OCI-LY7 (cell line): ENCODE data around the gene HSD17B2. TPM values are rescaled to one million over a fixed set of nuclear protein-coding genes. Genes with fewer than 3 reads are reported as not detected.

Experiments
- BruUV-seq: library from RNA; stranded (reverse); fragments of 400-500 nt; replicated peaks from 2 replicates; lab custom pipeline; 2021; lab: Mats Ljungman, UMichigan
- CTCF ChIA-PET: fragments of 300-600 bp; sonication (Branson Sonifier 250); formaldehyde crosslinking; loops from one replicate; lab custom pipeline; 2022; ENCODE audit warnings: antibody characterized with exemption; ENCODE audit not compliant: unreplicated experiment; lab: Charles Lee
- POLR2A ChIA-PET: fragments of 300-600 bp; sonication (Branson Sonifier 250); formaldehyde crosslinking; loops from one replicate; lab custom pipeline; 2022; ENCODE audit warnings: antibody characterized with exemption; lab: Charles Lee
- DNase-seq: peaks from one replicate; pipeline ENCODE4 v3.0.0-alpha.2; 2015; ENCODE audit warnings: low spot score
- H2AFZ ChIP-seq: fragments of 200-600 bp; sonication (generic), shearing (Covaris generic); 2 replicates; pipeline ENCODE4 v1.6.1; 2014; ENCODE audit warnings: mild to moderate bottlenecking, antibody characterized with exemption, low read length, moderate library complexity
- H3K27ac ChIP-seq: fragments of 200-600 bp; sonication (generic); 2 replicates; pipeline ENCODE4 v1.5.1; 2014; ENCODE audit warnings: mixed run types, low read depth, mild to moderate bottlenecking, moderate library complexity, low read length, inconsistent platforms; ENCODE audit not compliant: poor library complexity, severe bottlenecking
- H3K36me3 ChIP-seq: fragments of 200-600 bp; sonication (generic); 2 replicates; pipeline ENCODE4 v1.6.1; 2014; ENCODE audit warnings: mild to moderate bottlenecking, antibody characterized with exemption, low read length, moderate library complexity, mixed read lengths; ENCODE audit not compliant: insufficient read depth
- H3K4me1 ChIP-seq: fragments of 200-600 bp; sonication (generic); 2 replicates; pipeline ENCODE4 v1.5.1; 2014; ENCODE audit warnings: mild to moderate bottlenecking, low read length; ENCODE audit not compliant: insufficient read depth, poor library complexity, severe bottlenecking
- H3K4me2 ChIP-seq: fragments of 200-600 bp; sonication (generic); 2 replicates; pipeline ENCODE4 v1.6.1; 2014; ENCODE audit warnings: mild to moderate bottlenecking, low read length
- H3K4me3 ChIP-seq: fragments of 200-600 bp; sonication (generic); 2 replicates; pipeline ENCODE4 v1.5.1; 2014; ENCODE audit warnings: mild to moderate bottlenecking, low read depth, low read length; ENCODE audit not compliant: poor library complexity, severe bottlenecking
- H3K79me2 ChIP-seq: fragments of 200-600 bp; sonication (generic); 2 replicates; pipeline ENCODE4 v1.6.1; 2016; ENCODE audit warnings: low read depth, mild to moderate bottlenecking, low read length, moderate library complexity, mixed read lengths; ENCODE audit not compliant: insufficient read depth
- H3K9me2 ChIP-seq: fragments of 200-600 bp; sonication (generic); 2 replicates; pipeline ENCODE4 v1.6.1; 2016; ENCODE audit warnings: mild to moderate bottlenecking, low read length, mixed read lengths; ENCODE audit not compliant: insufficient read depth
- H3K9me3 ChIP-seq: fragments of 200-600 bp; sonication (generic); 2 replicates; pipeline ENCODE4 v1.6.1; 2014; ENCODE audit warnings: mild to moderate bottlenecking, mixed run types, low read length, mixed read lengths
- H4K20me1 ChIP-seq: fragments of 200-600 bp; sonication (generic); 2 replicates; pipeline ENCODE4 v1.6.1; 2014; ENCODE audit warnings: mild to moderate bottlenecking, antibody characterized with exemption, low read length, moderate library complexity, mixed read lengths; ENCODE audit not compliant: insufficient read depth
- EZH2phosphoT487 ChIP-seq: fragments of 200-600 bp; sonication (generic); IDR thresholded peaks from 2 replicates; pipeline ENCODE4 v1.6.1; 2018; ENCODE audit warnings: low read depth, borderline replicate concordance, mild to moderate bottlenecking, mixed run types, antibody characterized with exemption, low read length, moderate library complexity, mixed read lengths
- intact Hi-C: fragments of 100-400 bp; cut with micrococcal nuclease; formaldehyde crosslinking; loops from one replicate; pipeline ENCODE4 v1.10.0; 2022; ENCODE audit not compliant: unreplicated experiment
- total RNA-seq, 2 experiments: library from RNA; depleted of rRNA in 1 of 2; stranded (reverse); fragments of >200 nt in 1 of 2; shearing (Covaris generic) in 1 of 2; gene quantifications; 2 replicates each; pipeline ENCODE4 v1.2.3, GENCODE V29; 2014 to 2022
- TF ChIP-seq, protein P1 (sequence below): fragments of 200-600 bp; sonication (generic); conservative IDR thresholded peaks from 2 replicates; pipeline ENCODE4 v1.5.1; 2014; ENCODE audit warnings: mild to moderate bottlenecking, antibody characterized with exemption, low read length, moderate library complexity, mixed read lengths

The HSD17B2 gene
- total RNA-seq, 2 experiments from 2014 or later: not detected

DNA sequence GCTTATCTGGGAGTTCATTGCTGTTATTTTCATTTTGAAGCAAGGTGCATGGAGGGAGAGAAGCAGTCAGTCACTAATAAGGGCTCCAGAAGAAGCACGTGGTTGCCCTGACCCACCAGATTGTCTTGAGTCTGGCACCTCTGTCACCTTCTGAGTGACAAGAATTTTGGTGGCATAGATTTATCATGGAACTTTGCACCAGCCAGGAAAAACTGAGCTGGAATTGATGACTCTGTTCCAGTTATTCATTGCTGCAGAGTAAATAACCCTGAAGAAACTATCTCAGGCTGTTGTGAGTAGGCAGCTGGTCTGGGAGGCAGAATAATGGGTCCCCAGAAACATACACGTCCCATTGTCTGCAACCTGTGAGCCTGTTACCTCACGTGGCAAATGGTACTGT lies 44.8 kb downstream of the HSD17B2 start:
- Histone ChIP-seq H3K4me1 (no peaks in the 10 kb centered on the region), H2AFZ (no peak overlapping the region), H3K4me2 (no peak overlapping the region), H3K36me3 (no peaks in the 10 kb centered on the region), H3K4me3 (no peak overlapping the region), H3K9me2 (no peaks in the 10 kb centered on the region), H3K79me2 (no peaks in the 10 kb centered on the region), H3K27ac (no peak overlapping the region), H3K9me3 (no peaks in the 10 kb centered on the region), H4K20me1 (no peaks in the 10 kb centered on the region)
- BruUV-seq: no TSS peak
- TF ChIP-seq, protein P1, sequence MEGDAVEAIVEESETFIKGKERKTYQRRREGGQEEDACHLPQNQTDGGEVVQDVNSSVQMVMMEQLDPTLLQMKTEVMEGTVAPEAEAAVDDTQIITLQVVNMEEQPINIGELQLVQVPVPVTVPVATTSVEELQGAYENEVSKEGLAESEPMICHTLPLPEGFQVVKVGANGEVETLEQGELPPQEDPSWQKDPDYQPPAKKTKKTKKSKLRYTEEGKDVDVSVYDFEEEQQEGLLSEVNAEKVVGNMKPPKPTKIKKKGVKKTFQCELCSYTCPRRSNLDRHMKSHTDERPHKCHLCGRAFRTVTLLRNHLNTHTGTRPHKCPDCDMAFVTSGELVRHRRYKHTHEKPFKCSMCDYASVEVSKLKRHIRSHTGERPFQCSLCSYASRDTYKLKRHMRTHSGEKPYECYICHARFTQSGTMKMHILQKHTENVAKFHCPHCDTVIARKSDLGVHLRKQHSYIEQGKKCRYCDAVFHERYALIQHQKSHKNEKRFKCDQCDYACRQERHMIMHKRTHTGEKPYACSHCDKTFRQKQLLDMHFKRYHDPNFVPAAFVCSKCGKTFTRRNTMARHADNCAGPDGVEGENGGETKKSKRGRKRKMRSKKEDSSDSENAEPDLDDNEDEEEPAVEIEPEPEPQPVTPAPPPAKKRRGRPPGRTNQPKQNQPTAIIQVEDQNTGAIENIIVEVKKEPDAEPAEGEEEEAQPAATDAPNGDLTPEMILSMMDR: no peak
- TF ChIP-seq EZH2phosphoT487: no peak
- intact Hi-C loops: no loop called here
- DNase-seq: no peak
- ChIA-PET POLR2A (no interaction called here), CTCF (no interaction called here)

DNA sequence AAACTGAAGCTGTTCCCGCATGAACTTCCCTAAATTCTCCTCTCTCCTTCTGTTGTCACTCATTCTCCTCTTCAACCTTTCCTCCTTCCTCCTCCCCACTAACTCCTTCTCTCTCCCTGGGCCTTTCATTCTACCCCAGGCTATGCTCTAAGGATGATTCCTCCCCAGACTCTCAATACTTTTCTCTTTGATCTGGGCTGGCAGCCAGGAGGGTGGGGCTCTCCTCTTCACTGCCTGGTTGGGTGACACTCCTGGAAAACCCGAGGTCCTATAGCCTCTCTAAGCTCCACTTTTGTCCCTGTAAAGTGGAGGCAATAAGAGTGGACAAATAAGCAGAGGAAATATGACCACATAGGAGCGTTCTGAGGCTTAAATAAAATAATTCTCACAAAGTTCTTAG lies 46.2 kb downstream of the HSD17B2 start:
- no peaks in the 10 kb centered on the region for H3K4me1 ChIP-seq
- no TSS peak for BruUV-seq
- H4K20me1 ChIP-seq: no peaks in the 10 kb centered on the region
- no peaks in the 10 kb centered on the region for H3K9me3 ChIP-seq
- ChIA-PET POLR2A (interaction anchor here (0.7 kb wide), 2 partner anchors 21 to 370 kb away, joined by 3 read pairs; no protein-coding TSS in a partner anchor), CTCF (no interaction called here)
- TF ChIP-seq, protein P1: no peak
- no peak for TF ChIP-seq EZH2phosphoT487
- intact Hi-C loops: no loop called here
- no peak overlapping the region for H3K27ac ChIP-seq
- H2AFZ ChIP-seq: no peak overlapping the region
- no peaks in the 10 kb centered on the region for H3K79me2 ChIP-seq
- no peaks in the 10 kb centered on the region for H3K36me3 ChIP-seq
- no peak overlapping the region for H3K4me3 ChIP-seq
- no peaks in the 10 kb centered on the region for H3K9me2 ChIP-seq
- DNase-seq: no peak
- no peak overlapping the region for H3K4me2 ChIP-seq

DNA sequence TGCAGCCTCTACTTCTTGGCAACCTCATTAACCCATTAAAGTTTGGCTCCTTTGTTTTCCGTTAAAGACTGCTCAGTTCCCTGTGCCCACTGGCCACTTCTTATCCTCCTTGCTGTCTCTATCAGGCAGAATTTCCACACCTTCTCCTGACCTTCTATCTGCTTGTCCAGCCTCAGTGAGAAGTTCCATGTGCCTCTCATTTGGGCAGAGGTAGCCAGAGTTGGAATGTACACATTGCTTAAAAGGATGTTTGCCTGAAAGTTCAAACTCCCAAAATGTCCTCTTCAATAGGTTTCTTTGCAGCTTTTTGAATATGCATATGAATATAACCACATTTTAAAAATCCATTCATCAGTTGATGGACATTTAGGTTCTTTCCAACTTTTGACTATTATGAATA lies 47.0 kb downstream of the HSD17B2 start:
- intact Hi-C loops: no loop called here
- Histone ChIP-seq H3K4me1 (no peaks in the 10 kb centered on the region), H3K27ac (no peak overlapping the region), H2AFZ (no peak overlapping the region), H4K20me1 (no peaks in the 10 kb centered on the region), H3K36me3 (no peaks in the 10 kb centered on the region), H3K79me2 (no peaks in the 10 kb centered on the region), H3K9me3 (no peaks in the 10 kb centered on the region), H3K4me2 (no peak overlapping the region), H3K4me3 (no peak overlapping the region), H3K9me2 (no peaks in the 10 kb centered on the region)
- no peak for TF ChIP-seq EZH2phosphoT487
- TF ChIP-seq, protein P1: no peak
- BruUV-seq: no TSS peak
- no peak for DNase-seq
- ChIA-PET CTCF (no interaction called here), POLR2A (interaction anchor here (0.5 to 0.7 kb wide), 2 partner anchors 22 to 748 kb away, joined by 3 to 4 read pairs; no protein-coding TSS in a partner anchor)
